GM18520 (cell line): ENCODE data around the gene BAZ2B.

ENCODE experiments used
- ATAC-seq: cut with Tn5 transposase; IDR thresholded peaks from one replicate; pipeline ENCODE4 v1.9.1; 2021; ENCODE audit not compliant: unreplicated experiment

The BAZ2B gene

GRCh38 chr2:159270744-159271379, 345.5 kb downstream of the BAZ2B start:
- ATAC-seq, result no peak
